SK-N-SH (cell line): Measurements from ENCODE around the gene RAI1.

Source experiments
- TCF12 ChIP-seq: IDR thresholded peaks from 2 replicates; pipeline ENCODE4 v1.4.0; 2012
- TEAD4 ChIP-seq: IDR thresholded peaks from 2 replicates; pipeline ENCODE4 v1.4.0; 2012; ENCODE audit warnings: mild to moderate bottlenecking, borderline replicate concordance; ENCODE audit not compliant: insufficient read depth
- TF ChIP-seq, protein P1 (sequence below): fragments of 200-600 bp; sonication (generic); IDR thresholded peaks from 2 replicates; pipeline ENCODE4 v1.6.1; 2017; ENCODE audit warnings: antibody characterized with exemption, mild to moderate bottlenecking, moderate library complexity
- TF ChIP-seq, protein P2 (sequence below): IDR thresholded peaks from 2 replicates; pipeline ENCODE4 v1.6.1; 2012; ENCODE audit warnings: mild to moderate bottlenecking, low read depth, low read length, moderate library complexity

DNA sequence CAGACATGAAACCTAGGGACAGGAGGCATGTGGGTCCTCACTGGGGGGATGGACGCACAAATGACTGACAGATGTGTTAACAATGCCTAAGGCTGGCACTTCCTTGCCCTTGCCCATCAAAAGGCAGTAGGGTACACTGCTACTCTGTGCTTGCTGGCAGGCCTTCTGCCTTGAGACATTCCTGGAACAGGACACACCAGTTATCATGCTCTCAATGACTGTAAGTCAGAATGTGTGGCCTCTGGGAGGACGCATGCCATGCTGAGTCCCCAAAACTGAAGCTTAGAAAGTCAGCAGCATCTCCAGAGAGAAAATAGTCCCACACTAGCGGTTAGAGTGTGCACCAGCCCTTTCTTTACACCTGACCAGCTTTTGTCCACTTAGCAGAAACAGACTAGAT, 171.7 kb downstream of the RAI1 start:
- TF ChIP-seq TEAD4 (no peak), TCF12 (no peak)
- TF ChIP-seq, protein P1, sequence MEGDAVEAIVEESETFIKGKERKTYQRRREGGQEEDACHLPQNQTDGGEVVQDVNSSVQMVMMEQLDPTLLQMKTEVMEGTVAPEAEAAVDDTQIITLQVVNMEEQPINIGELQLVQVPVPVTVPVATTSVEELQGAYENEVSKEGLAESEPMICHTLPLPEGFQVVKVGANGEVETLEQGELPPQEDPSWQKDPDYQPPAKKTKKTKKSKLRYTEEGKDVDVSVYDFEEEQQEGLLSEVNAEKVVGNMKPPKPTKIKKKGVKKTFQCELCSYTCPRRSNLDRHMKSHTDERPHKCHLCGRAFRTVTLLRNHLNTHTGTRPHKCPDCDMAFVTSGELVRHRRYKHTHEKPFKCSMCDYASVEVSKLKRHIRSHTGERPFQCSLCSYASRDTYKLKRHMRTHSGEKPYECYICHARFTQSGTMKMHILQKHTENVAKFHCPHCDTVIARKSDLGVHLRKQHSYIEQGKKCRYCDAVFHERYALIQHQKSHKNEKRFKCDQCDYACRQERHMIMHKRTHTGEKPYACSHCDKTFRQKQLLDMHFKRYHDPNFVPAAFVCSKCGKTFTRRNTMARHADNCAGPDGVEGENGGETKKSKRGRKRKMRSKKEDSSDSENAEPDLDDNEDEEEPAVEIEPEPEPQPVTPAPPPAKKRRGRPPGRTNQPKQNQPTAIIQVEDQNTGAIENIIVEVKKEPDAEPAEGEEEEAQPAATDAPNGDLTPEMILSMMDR, result no peak
- TF ChIP-seq, protein P2, sequence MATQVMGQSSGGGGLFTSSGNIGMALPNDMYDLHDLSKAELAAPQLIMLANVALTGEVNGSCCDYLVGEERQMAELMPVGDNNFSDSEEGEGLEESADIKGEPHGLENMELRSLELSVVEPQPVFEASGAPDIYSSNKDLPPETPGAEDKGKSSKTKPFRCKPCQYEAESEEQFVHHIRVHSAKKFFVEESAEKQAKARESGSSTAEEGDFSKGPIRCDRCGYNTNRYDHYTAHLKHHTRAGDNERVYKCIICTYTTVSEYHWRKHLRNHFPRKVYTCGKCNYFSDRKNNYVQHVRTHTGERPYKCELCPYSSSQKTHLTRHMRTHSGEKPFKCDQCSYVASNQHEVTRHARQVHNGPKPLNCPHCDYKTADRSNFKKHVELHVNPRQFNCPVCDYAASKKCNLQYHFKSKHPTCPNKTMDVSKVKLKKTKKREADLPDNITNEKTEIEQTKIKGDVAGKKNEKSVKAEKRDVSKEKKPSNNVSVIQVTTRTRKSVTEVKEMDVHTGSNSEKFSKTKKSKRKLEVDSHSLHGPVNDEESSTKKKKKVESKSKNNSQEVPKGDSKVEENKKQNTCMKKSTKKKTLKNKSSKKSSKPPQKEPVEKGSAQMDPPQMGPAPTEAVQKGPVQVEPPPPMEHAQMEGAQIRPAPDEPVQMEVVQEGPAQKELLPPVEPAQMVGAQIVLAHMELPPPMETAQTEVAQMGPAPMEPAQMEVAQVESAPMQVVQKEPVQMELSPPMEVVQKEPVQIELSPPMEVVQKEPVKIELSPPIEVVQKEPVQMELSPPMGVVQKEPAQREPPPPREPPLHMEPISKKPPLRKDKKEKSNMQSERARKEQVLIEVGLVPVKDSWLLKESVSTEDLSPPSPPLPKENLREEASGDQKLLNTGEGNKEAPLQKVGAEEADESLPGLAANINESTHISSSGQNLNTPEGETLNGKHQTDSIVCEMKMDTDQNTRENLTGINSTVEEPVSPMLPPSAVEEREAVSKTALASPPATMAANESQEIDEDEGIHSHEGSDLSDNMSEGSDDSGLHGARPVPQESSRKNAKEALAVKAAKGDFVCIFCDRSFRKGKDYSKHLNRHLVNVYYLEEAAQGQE, result no peak
